Measurements from ENCODE around the gene CDH4.

Gene CDH4

GRCh38 chr20:61949363-61949713 lies 697.3 kb downstream of the CDH4 start:
- Histone ChIP-seq H3K4me1 (ENCODE audit: control insufficient read depth in 1 of 2, insufficient read depth in 2 of 2, low read length in 2 of 2) (no peaks in the 10 kb centered on the region), H2AFZ (ENCODE audit: insufficient read depth, low read length, poor library complexity) (no peak overlapping the region), H3K27me3 (ENCODE audit: insufficient read depth, low read length) (no peaks in the 10 kb centered on the region), H2BK120ac (ENCODE audit: insufficient read depth, low read length, poor library complexity) (no peak overlapping the region), H3K36me3 (ENCODE audit: control insufficient read depth in 1 of 2, insufficient read depth in 2 of 2, low read length in 2 of 2) (no peaks in the 10 kb centered on the region), H3K23ac (ENCODE audit: low read length) (no peak overlapping the region), H4K91ac (ENCODE audit: low read depth, low read length) (no peak overlapping the region), H3K9ac (ENCODE audit: low read length) (no peak overlapping the region), H4K8ac (ENCODE audit: low read depth, low read length) (no peak overlapping the region), H2AK5ac (ENCODE audit: low read length) (no peak overlapping the region), H2BK5ac (ENCODE audit: low read depth, low read length, poor library complexity) (no peak overlapping the region), H3K27ac (ENCODE audit: low read depth, low read length) (no peak overlapping the region), H3K4me2 (ENCODE audit: low read length) (no peak overlapping the region), H4K12ac (ENCODE audit: low read depth, low read length) (no peak overlapping the region), H3K4me3 (ENCODE audit: low read depth, low read length) (no peak overlapping the region), H3K4ac (ENCODE audit: low read depth, low read length) (no peak overlapping the region), H2BK12ac (ENCODE audit: low read length) (no peak overlapping the region), H3K79me2 (ENCODE audit: control insufficient read depth, insufficient read depth, low read length, poor library complexity) (no peaks in the 10 kb centered on the region), H3K18ac (ENCODE audit: low read length) (no peak overlapping the region), H3K14ac (ENCODE audit: low read length) (no peak overlapping the region), H3K79me1 (ENCODE audit: low read length) (no peaks in the 10 kb centered on the region), H3K9me3 (ENCODE audit: insufficient read depth, low read depth, low read length) (peaks cover 6% of the 10 kb centered on the region)
- WGBS (ENCODE audit: extremely low coverage, insufficient coverage, insufficient read length), result no CpG with 5 or more reads among the region's 7 CpGs
- no peak for DNase-seq

GRCh38 chr20:61949714-61950640 lies 697.9 kb downstream of the CDH4 start:
- WGBS (ENCODE audit: extremely low coverage, insufficient coverage, insufficient read length), result no CpG with 5 or more reads among the region's 21 CpGs
- H3K27ac ChIP-seq (ENCODE audit: low read depth, low read length), result no peak overlapping the region
- no peaks in the 10 kb centered on the region for H3K27me3 ChIP-seq (ENCODE audit: insufficient read depth, low read length)
- no peaks in the 10 kb centered on the region for H3K36me3 ChIP-seq (ENCODE audit: control insufficient read depth in 1 of 2, insufficient read depth in 2 of 2, low read length in 2 of 2)
- H3K4me2 ChIP-seq (ENCODE audit: low read length), result no peak overlapping the region
- H3K9me3 ChIP-seq (ENCODE audit: insufficient read depth, low read depth, low read length), result peaks cover 8% of the 10 kb centered on the region
- no peaks in the 10 kb centered on the region for H3K4me1 ChIP-seq (ENCODE audit: control insufficient read depth in 1 of 2, insufficient read depth in 2 of 2, low read length in 2 of 2)
- H4K12ac ChIP-seq (ENCODE audit: low read depth, low read length), result no peak overlapping the region
- no peak overlapping the region for H3K18ac ChIP-seq (ENCODE audit: low read length)
- H4K91ac ChIP-seq (ENCODE audit: low read depth, low read length), result no peak overlapping the region
- DNase-seq, result no peak
- no peak overlapping the region for H2AK5ac ChIP-seq (ENCODE audit: low read length)
- no peak overlapping the region for H4K8ac ChIP-seq (ENCODE audit: low read depth, low read length)
- H3K79me2 ChIP-seq (ENCODE audit: control insufficient read depth, insufficient read depth, low read length, poor library complexity), result no peaks in the 10 kb centered on the region
- H3K79me1 ChIP-seq (ENCODE audit: low read length), result no peaks in the 10 kb centered on the region
- H2AFZ ChIP-seq (ENCODE audit: insufficient read depth, low read length, poor library complexity), result no peak overlapping the region
- H3K9ac ChIP-seq (ENCODE audit: low read length), result no peak overlapping the region
- H2BK12ac ChIP-seq (ENCODE audit: low read length), result no peak overlapping the region
- no peak overlapping the region for H3K4me3 ChIP-seq (ENCODE audit: low read depth, low read length)
- H3K23ac ChIP-seq (ENCODE audit: low read length), result no peak overlapping the region
- H3K4ac ChIP-seq (ENCODE audit: low read depth, low read length), result no peak overlapping the region
- no peak overlapping the region for H2BK5ac ChIP-seq (ENCODE audit: low read depth, low read length, poor library complexity)
- no peak overlapping the region for H3K14ac ChIP-seq (ENCODE audit: low read length)
- H2BK120ac ChIP-seq (ENCODE audit: insufficient read depth, low read length, poor library complexity), result no peak overlapping the region

- Histone ChIP-seq H3K14ac (ENCODE audit: low read length) (no peak overlapping the region), H3K4ac (ENCODE audit: low read depth, low read length) (no peak overlapping the region), H2BK5ac (ENCODE audit: low read depth, low read length, poor library complexity) (no peak overlapping the region), H3K4me2 (ENCODE audit: low read length) (no peak overlapping the region), H2BK12ac (ENCODE audit: low read length) (no peak overlapping the region), H3K36me3 (ENCODE audit: control insufficient read depth in 1 of 2, insufficient read depth in 2 of 2, low read length in 2 of 2) (no peaks in the 10 kb centered on the region), H3K18ac (ENCODE audit: low read length) (no peak overlapping the region), H2AFZ (ENCODE audit: insufficient read depth, low read length, poor library complexity) (no peak overlapping the region), H4K8ac (ENCODE audit: low read depth, low read length) (no peak overlapping the region), H4K12ac (ENCODE audit: low read depth, low read length) (no peak overlapping the region), H3K9me3 (ENCODE audit: insufficient read depth, low read depth, low read length) (peaks cover 8% of the 10 kb centered on the region), H4K91ac (ENCODE audit: low read depth, low read length) (no peak overlapping the region), H3K27me3 (ENCODE audit: insufficient read depth, low read length) (no peaks in the 10 kb centered on the region), H3K79me2 (ENCODE audit: control insufficient read depth, insufficient read depth, low read length, poor library complexity) (no peaks in the 10 kb centered on the region), H3K4me3 (ENCODE audit: low read depth, low read length) (no peak overlapping the region), H3K79me1 (ENCODE audit: low read length) (no peaks in the 10 kb centered on the region), H3K9ac (ENCODE audit: low read length) (no peak overlapping the region), H2BK120ac (ENCODE audit: insufficient read depth, low read length, poor library complexity) (no peak overlapping the region), H3K23ac (ENCODE audit: low read length) (no peak overlapping the region), H2AK5ac (ENCODE audit: low read length) (no peak overlapping the region), H3K27ac (ENCODE audit: low read depth, low read length) (no peak overlapping the region), H3K4me1 (ENCODE audit: control insufficient read depth in 1 of 2, insufficient read depth in 2 of 2, low read length in 2 of 2) (no peaks in the 10 kb centered on the region)
- no CpG with 5 or more reads among the region's 7 CpGs for WGBS (ENCODE audit: extremely low coverage, insufficient coverage, insufficient read length)
- DNase-seq, result no peak
Observed at GRCh38 chr20:61950641-61951071, 698.6 kb downstream of the CDH4 start.

GRCh38 chr20:61951695-61952533 lies 699.9 kb downstream of the CDH4 start:
- Histone ChIP-seq H3K4ac (ENCODE audit: low read depth, low read length) (no peak overlapping the region), H3K79me2 (ENCODE audit: control insufficient read depth, insufficient read depth, low read length, poor library complexity) (no peaks in the 10 kb centered on the region), H2BK120ac (ENCODE audit: insufficient read depth, low read length, poor library complexity) (no peak overlapping the region), H3K4me1 (ENCODE audit: control insufficient read depth in 1 of 2, insufficient read depth in 2 of 2, low read length in 2 of 2) (no peaks in the 10 kb centered on the region), H2BK12ac (ENCODE audit: low read length) (no peak overlapping the region), H3K27me3 (ENCODE audit: insufficient read depth, low read length) (no peaks in the 10 kb centered on the region), H4K91ac (ENCODE audit: low read depth, low read length) (no peak overlapping the region), H3K27ac (ENCODE audit: low read depth, low read length) (no peak overlapping the region), H3K36me3 (ENCODE audit: control insufficient read depth in 1 of 2, insufficient read depth in 2 of 2, low read length in 2 of 2) (no peaks in the 10 kb centered on the region), H3K18ac (ENCODE audit: low read length) (no peak overlapping the region), H3K14ac (ENCODE audit: low read length) (no peak overlapping the region), H4K8ac (ENCODE audit: low read depth, low read length) (no peak overlapping the region), H2AK5ac (ENCODE audit: low read length) (no peak overlapping the region), H3K4me2 (ENCODE audit: low read length) (no peak overlapping the region), H4K12ac (ENCODE audit: low read depth, low read length) (no peak overlapping the region), H3K9me3 (ENCODE audit: insufficient read depth, low read depth, low read length) (peaks cover 8% of the 10 kb centered on the region), H3K23ac (ENCODE audit: low read length) (no peak overlapping the region), H2AFZ (ENCODE audit: insufficient read depth, low read length, poor library complexity) (no peak overlapping the region), H3K4me3 (ENCODE audit: low read depth, low read length) (no peak overlapping the region), H3K79me1 (ENCODE audit: low read length) (no peaks in the 10 kb centered on the region), H2BK5ac (ENCODE audit: low read depth, low read length, poor library complexity) (no peak overlapping the region), H3K9ac (ENCODE audit: low read length) (no peak overlapping the region)
- no peak for DNase-seq
- WGBS (ENCODE audit: extremely low coverage, insufficient coverage, insufficient read length), result no CpG with 5 or more reads among the region's 22 CpGs
